ENCODE data around the gene IMMP2L. TPM values are rescaled to one million over a fixed set of nuclear protein-coding genes. Genes with fewer than 3 reads are reported as not detected.
"Not testable (repeated sequence)": the region's sequence is repeated elsewhere in the genome, so short reads cannot be mapped to it uniquely, and the experiment has no call there.

Gene IMMP2L
- total and polyA plus RNA-seq, 4 donors, result 24.3 to 32.9 (median 26.8) TPM

- Histone ChIP-seq H3K36me3 (ENCODE audit: control insufficient read depth in 1 of 2, insufficient read depth in 2 of 2, low read length in 1 of 2) (no peaks in the 10 kb centered on the region), H3K4me3 (ENCODE audit: low read length in 2 of 2) (no peak overlapping the region), H3K4me1 (ENCODE audit: control insufficient read depth in 1 of 2, insufficient read depth in 2 of 2, low read length in 2 of 2) (no peaks in the 10 kb centered on the region), H3K27ac (ENCODE audit: low read depth in 1 of 2, low read length in 2 of 2) (no peak overlapping the region), H3K27me3 (ENCODE audit: control insufficient read depth in 1 of 2, insufficient read depth in 2 of 2, low read length in 1 of 2) (no peaks in the 10 kb centered on the region), H3K9me3 (ENCODE audit: control insufficient read depth, low read length) (no peaks in the 10 kb centered on the region)
- ATAC-seq (ENCODE audit: low FRiP score), result no peak
- intact Hi-C loops (cut with DNase I), result no loop called here
- 96 to 97% methylated on average over 4 of the region's 4 CpGs for WGBS, 2 donors
- DNase-seq, result no peak
These were observed 53.9 kb downstream of the IMMP2L start for GRCh38 chr7:111508387-111508786.

- H3K4me3 ChIP-seq (ENCODE audit: low read length in 2 of 2); intact Hi-C loops (cut with DNase I); H3K9me3 ChIP-seq (ENCODE audit: control insufficient read depth, low read length); H3K4me1 ChIP-seq (ENCODE audit: control insufficient read depth in 1 of 2, insufficient read depth in 2 of 2, low read length in 2 of 2); ATAC-seq (ENCODE audit: low FRiP score); H3K36me3 ChIP-seq (ENCODE audit: control insufficient read depth in 1 of 2, insufficient read depth in 2 of 2, low read length in 1 of 2); H3K27me3 ChIP-seq (ENCODE audit: control insufficient read depth in 1 of 2, insufficient read depth in 2 of 2, low read length in 1 of 2); H3K27ac ChIP-seq (ENCODE audit: low read depth in 1 of 2, low read length in 2 of 2); DNase-seq: not testable (repeated sequence)
These were observed 56.9 kb downstream of the IMMP2L start for GRCh38 chr7:111505422-111505821.

DNA sequence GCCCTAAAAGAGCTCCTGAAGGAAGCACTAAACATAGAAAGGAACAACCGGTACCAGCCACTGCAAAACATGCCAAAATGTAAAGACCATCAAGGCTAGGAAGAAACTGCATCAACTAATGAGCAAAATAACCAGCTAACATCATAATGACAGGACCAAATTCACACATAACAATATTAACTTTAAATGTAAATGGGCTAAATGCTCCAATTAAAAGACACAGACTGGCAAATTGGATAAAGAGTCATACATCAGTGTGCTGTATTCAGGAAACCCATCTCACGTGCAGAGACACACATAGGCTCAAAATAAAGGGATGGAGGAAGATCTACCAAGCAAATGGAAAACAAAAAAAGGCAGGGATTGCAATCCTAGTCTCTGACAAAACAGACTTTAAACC is 60.5 kb downstream of the IMMP2L start:
- ATAC-seq (ENCODE audit: low FRiP score); DNase-seq; intact Hi-C loops (cut with DNase I); H3K27me3 ChIP-seq (ENCODE audit: control insufficient read depth in 1 of 2, insufficient read depth in 2 of 2, low read length in 1 of 2); H3K36me3 ChIP-seq (ENCODE audit: control insufficient read depth in 1 of 2, insufficient read depth in 2 of 2, low read length in 1 of 2); H3K4me1 ChIP-seq (ENCODE audit: control insufficient read depth in 1 of 2, insufficient read depth in 2 of 2, low read length in 2 of 2); H3K9me3 ChIP-seq (ENCODE audit: control insufficient read depth, low read length); H3K27ac ChIP-seq (ENCODE audit: low read depth in 1 of 2, low read length in 2 of 2); H3K4me3 ChIP-seq (ENCODE audit: low read length in 2 of 2): not testable (repeated sequence)
- WGBS, 2 donors, result 94 to 98% methylated on average over 2 of the region's 2 CpGs

GRCh38 chr7:111499027-111499426 is 63.3 kb downstream of the IMMP2L start:
- peaks cover 0 to 4% of the 10 kb centered on the region in 2 donors for H3K4me1 ChIP-seq (ENCODE audit: control insufficient read depth in 1 of 2, insufficient read depth in 2 of 2, low read length in 2 of 2)
- no peak overlapping the region for H3K27ac ChIP-seq (ENCODE audit: low read depth in 1 of 2, low read length in 2 of 2)
- DNase-seq (no peak), ATAC-seq (ENCODE audit: low FRiP score) (no peak)
- no peak overlapping the region for H3K4me3 ChIP-seq (ENCODE audit: low read length in 2 of 2)
- intact Hi-C loops (cut with DNase I), result loop anchor here in 1 of 2 donors (10.0 kb wide), 1 partner anchor 236 kb away; no protein-coding TSS in a partner anchor
- 83 to 84% methylated on average over 3 of the region's 3 CpGs for WGBS, 2 donors
- H3K27me3 ChIP-seq (ENCODE audit: control insufficient read depth in 1 of 2, insufficient read depth in 2 of 2, low read length in 1 of 2), result no peaks in the 10 kb centered on the region
- H3K36me3 ChIP-seq (ENCODE audit: control insufficient read depth in 1 of 2, insufficient read depth in 2 of 2, low read length in 1 of 2), result no peaks in the 10 kb centered on the region
- no peaks in the 10 kb centered on the region for H3K9me3 ChIP-seq (ENCODE audit: control insufficient read depth, low read length)

GRCh38 chr7:111498391-111499007 is 63.8 kb downstream of the IMMP2L start:
- WGBS, 2 donors, result 93 to 98% methylated on average over 2 of the region's 2 CpGs
- H3K4me3 ChIP-seq (ENCODE audit: low read length in 2 of 2), result no peak overlapping the region
- peaks cover 0 to 4% of the 10 kb centered on the region in 2 donors for H3K4me1 ChIP-seq (ENCODE audit: control insufficient read depth in 1 of 2, insufficient read depth in 2 of 2, low read length in 2 of 2)
- no peaks in the 10 kb centered on the region for H3K9me3 ChIP-seq (ENCODE audit: control insufficient read depth, low read length)
- no peak overlapping the region for H3K27ac ChIP-seq (ENCODE audit: low read depth in 1 of 2, low read length in 2 of 2)
- intact Hi-C loops (cut with DNase I), result loop anchor here in 1 of 2 donors (10.0 kb wide), 1 partner anchor 236 kb away; no protein-coding TSS in a partner anchor
- no peaks in the 10 kb centered on the region for H3K36me3 ChIP-seq (ENCODE audit: control insufficient read depth in 1 of 2, insufficient read depth in 2 of 2, low read length in 1 of 2)
- no peaks in the 10 kb centered on the region for H3K27me3 ChIP-seq (ENCODE audit: control insufficient read depth in 1 of 2, insufficient read depth in 2 of 2, low read length in 1 of 2)
- DNase-seq (no peak), ATAC-seq (ENCODE audit: low FRiP score) (no peak)

- H3K4me3 ChIP-seq (ENCODE audit: low read length in 2 of 2), result no peak overlapping the region
- WGBS, 2 donors, result 90 to 94% methylated on average over 2 of the region's 2 CpGs
- ATAC-seq (ENCODE audit: low FRiP score) (no peak), DNase-seq (no peak)
- no peaks in the 10 kb centered on the region for H3K9me3 ChIP-seq (ENCODE audit: control insufficient read depth, low read length)
- H3K4me1 ChIP-seq (ENCODE audit: control insufficient read depth in 1 of 2, insufficient read depth in 2 of 2, low read length in 2 of 2), result peaks cover 3 to 4% of the 10 kb centered on the region in 2 donors
- H3K27me3 ChIP-seq (ENCODE audit: control insufficient read depth in 1 of 2, insufficient read depth in 2 of 2, low read length in 1 of 2), result no peaks in the 10 kb centered on the region
- H3K36me3 ChIP-seq (ENCODE audit: control insufficient read depth in 1 of 2, insufficient read depth in 2 of 2, low read length in 1 of 2), result no peaks in the 10 kb centered on the region
- H3K27ac ChIP-seq (ENCODE audit: low read depth in 1 of 2, low read length in 2 of 2), result no peak overlapping the region
- intact Hi-C loops (cut with DNase I), result loop anchor here in 1 of 2 donors (10.0 kb wide), 1 partner anchor 240 kb away; no protein-coding TSS in a partner anchor
These were observed 67.0 kb downstream of the IMMP2L start for GRCh38 chr7:111495173-111495810.

DNA sequence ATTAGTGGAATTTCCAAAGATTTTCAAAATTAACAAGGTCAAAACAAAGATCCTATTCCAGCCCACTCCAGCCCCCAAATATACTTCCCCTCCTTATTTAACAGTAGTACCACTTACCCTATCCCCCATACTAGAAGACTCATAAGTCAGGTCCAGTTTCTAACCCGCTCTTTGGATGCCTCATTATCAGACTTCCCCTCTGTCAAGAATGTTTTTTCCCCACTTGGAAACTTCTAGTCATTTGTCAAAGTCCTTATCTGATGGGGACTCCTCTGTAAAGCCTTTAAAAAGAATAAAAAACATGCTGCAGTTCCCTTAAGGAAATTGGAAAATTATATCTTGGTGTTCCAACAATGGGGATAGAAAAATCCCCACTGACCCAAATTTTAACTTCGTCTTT is 70.1 kb downstream of the IMMP2L start:
- Histone ChIP-seq H3K27ac (ENCODE audit: low read depth in 1 of 2, low read length in 2 of 2) (no peak overlapping the region), H3K36me3 (ENCODE audit: control insufficient read depth in 1 of 2, insufficient read depth in 2 of 2, low read length in 1 of 2) (no peaks in the 10 kb centered on the region), H3K4me3 (ENCODE audit: low read length in 2 of 2) (no peak overlapping the region), H3K27me3 (ENCODE audit: control insufficient read depth in 1 of 2, insufficient read depth in 2 of 2, low read length in 1 of 2) (no peaks in the 10 kb centered on the region), H3K9me3 (ENCODE audit: control insufficient read depth, low read length) (no peaks in the 10 kb centered on the region), H3K4me1 (ENCODE audit: control insufficient read depth in 1 of 2, insufficient read depth in 2 of 2, low read length in 2 of 2) (peaks cover 3 to 4% of the 10 kb centered on the region in 2 donors)
- ATAC-seq (ENCODE audit: low FRiP score), result no peak
- intact Hi-C loops (cut with DNase I), result loop anchor here in 1 of 2 donors (10.0 kb wide), 1 partner anchor 243 kb away; no protein-coding TSS in a partner anchor
- 60 to 61% methylated on average over 2 of the region's 2 CpGs for WGBS, 2 donors
- no peak for DNase-seq

DNA sequence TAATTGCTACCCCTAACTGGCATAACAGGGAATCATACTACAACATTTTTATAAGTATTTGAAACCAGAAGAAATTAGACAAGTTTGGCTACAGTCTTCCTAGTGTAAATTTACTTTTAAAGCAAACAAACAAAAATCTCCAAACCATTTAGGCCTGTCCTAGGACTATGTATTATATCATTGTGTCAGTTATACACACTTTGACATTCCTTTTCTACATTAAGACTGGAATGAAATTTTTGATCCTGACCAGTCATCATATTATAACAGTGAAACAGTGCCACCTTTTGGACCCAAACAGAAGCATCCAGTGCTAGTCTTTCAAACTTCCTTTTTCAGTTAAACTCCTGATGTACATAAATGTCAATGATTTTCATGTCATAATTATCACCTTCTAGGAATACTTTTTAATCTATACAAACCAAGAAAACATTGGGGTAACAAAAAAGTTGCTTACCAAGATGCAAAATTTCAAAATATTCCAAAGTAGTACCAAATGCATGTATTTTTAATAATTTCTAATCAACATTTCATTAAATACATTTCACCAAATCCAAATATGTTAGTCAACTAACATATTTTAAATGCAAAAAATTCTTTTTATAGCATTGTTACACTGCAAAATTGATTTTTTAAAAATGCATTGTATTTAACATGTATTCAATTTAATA is 75.7 kb downstream of the IMMP2L start:
- intact Hi-C loops (cut with DNase I), result loop anchor here (5.0 kb wide), 3 partner anchors 334 to 399 kb away; partner anchors contain the start of gene LRRN3 (in 1 of the 2)

More for the DNA sequence above, 75.7 kb downstream of the IMMP2L start:
- ATAC-seq (ENCODE audit: low FRiP score) (no peak), DNase-seq (no peak)
- H3K27me3 ChIP-seq (ENCODE audit: control insufficient read depth in 1 of 2, insufficient read depth in 2 of 2, low read length in 1 of 2), result no peaks in the 10 kb centered on the region
- no peaks in the 10 kb centered on the region for H3K4me1 ChIP-seq (ENCODE audit: control insufficient read depth in 1 of 2, insufficient read depth in 2 of 2, low read length in 2 of 2)
- no peaks in the 10 kb centered on the region for H3K9me3 ChIP-seq (ENCODE audit: control insufficient read depth, low read length)
- no peak overlapping the region for H3K27ac ChIP-seq (ENCODE audit: low read depth in 1 of 2, low read length in 2 of 2)
- H3K36me3 ChIP-seq (ENCODE audit: control insufficient read depth in 1 of 2, insufficient read depth in 2 of 2, low read length in 1 of 2), result no peaks in the 10 kb centered on the region
- no peak overlapping the region for H3K4me3 ChIP-seq (ENCODE audit: low read length in 2 of 2)
